ENCODE measurements around the gene ARL10. TPM values are rescaled to one million over a fixed set of nuclear protein-coding genes. Genes with fewer than 3 reads are reported as not detected.
A peak's percentile ranks its signal among the peaks of the same experiment; 100 is the strongest.

Gene ARL10
- total RNA-seq, 1 donor from 2014 or later: 6.0 TPM

DNA sequence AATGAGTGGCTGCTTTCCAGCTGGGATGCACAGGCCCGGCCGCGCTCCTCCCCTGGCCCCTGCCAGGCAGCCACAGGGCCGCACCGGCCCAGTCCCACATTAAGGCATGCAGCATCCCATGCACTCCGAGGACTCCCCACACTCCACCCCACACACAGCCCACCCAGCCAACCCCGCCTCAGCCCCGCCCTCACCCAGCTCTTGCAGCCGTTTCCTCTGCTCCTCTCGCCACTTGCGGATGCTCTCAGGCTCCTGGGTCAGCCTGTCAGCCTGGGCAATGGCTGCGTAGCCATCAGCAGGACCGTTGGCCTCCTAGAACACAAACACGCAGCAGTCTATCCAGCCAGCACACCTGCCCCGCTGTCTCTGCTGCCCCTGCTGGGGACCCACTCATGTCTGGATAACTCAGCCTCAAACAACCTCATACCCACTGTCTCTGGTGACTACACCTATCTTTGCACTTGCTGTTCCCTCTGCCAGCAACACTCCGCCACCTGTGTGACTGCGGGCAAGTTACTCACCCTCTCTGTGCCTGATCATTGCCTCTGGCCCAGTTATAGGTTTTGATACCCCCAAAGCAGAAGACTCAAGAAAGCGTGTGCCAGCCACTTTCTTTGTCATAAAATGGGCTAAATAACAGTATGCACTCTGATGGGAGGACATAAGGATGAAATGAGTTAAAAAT, 32.6 kb downstream of the ARL10 start:
- Histone ChIP-seq H3K27me3 (ENCODE audit: low read depth) (no peaks in the 10 kb centered on the region), H3K9me3 (replicated peaks) (no peaks in the 10 kb centered on the region), H3K4me1 (peaks cover 56% of the 10 kb centered on the region), H3K27ac (replicated peaks) (no peak overlapping the region), H3K36me3 (peaks cover 48% of the 10 kb centered on the region), H3K4me3 (no peak overlapping the region)
- no peak for TF ChIP-seq CTCF (IDR thresholded peaks at IDR 0.05; ENCODE audit: borderline replicate concordance)
- intact Hi-C loops (cut with micrococcal nuclease): no loop called here
- DNase-seq: no peak

DNA sequence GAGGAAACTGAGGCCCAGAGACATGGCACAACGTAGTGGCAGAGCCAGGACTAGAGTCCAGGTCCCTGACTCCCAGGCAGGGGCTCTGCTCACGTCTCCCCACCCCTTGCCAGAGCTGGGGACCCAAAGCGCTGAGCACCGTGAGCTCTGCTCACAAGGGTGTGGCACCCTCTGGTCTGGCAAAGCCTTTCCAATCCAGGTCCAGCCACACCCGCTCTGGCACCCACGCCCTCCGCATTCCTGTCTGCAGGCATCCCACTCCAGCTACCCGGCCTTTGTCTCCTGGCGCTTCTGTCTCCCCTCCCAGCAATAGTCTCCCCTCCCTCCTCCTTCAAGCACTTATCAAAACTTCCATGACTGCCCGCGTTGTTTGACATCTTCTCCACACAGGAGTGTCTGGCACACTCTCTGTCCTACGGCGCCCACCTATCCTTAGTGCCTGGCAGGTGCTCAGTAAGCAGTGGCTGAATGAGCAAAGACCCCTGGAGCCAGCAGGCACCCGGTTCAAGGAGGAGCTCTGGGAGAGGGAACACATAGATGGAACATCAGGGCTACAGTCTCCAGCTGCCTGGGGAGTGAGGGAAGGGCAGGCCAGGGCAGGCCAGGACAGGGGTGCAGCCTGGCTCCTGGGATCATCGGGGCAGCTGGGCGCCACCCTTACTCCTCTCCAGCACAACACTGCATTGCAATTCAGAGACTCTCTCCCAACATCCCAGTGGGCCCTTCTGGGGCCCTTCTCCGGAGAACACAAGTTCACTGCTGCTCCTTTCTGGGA, 35.3 kb downstream of the ARL10 start:
- intact Hi-C loops (cut with micrococcal nuclease): no loop called here
- Histone ChIP-seq H3K27me3 (ENCODE audit: low read depth) (no peaks in the 10 kb centered on the region), H3K36me3 (peaks cover 51% of the 10 kb centered on the region), H3K4me3 (no peak overlapping the region), H3K27ac (replicated peaks) (peak overlapping the region; percentile 82), H3K4me1 (peaks cover 54% of the 10 kb centered on the region), H3K9me3 (replicated peaks) (no peaks in the 10 kb centered on the region)
- TF ChIP-seq CTCF (IDR thresholded peaks at IDR 0.05; ENCODE audit: borderline replicate concordance): no peak
- DNase-seq: no peak

- Histone ChIP-seq H3K36me3 (peaks cover 55% of the 10 kb centered on the region), H3K27ac (replicated peaks) (peak overlapping the region; percentile 82), H3K4me3 (no peak overlapping the region), H3K9me3 (replicated peaks) (no peaks in the 10 kb centered on the region), H3K4me1 (peaks cover 48% of the 10 kb centered on the region), H3K27me3 (ENCODE audit: low read depth) (no peaks in the 10 kb centered on the region)
- no peak for DNase-seq
- intact Hi-C loops (cut with micrococcal nuclease): no loop called here
- no peak for TF ChIP-seq CTCF (IDR thresholded peaks at IDR 0.05; ENCODE audit: borderline replicate concordance)
These were observed 36.3 kb downstream of the ARL10 start for GRCh38 chr5:176401281-176402205.

DNA sequence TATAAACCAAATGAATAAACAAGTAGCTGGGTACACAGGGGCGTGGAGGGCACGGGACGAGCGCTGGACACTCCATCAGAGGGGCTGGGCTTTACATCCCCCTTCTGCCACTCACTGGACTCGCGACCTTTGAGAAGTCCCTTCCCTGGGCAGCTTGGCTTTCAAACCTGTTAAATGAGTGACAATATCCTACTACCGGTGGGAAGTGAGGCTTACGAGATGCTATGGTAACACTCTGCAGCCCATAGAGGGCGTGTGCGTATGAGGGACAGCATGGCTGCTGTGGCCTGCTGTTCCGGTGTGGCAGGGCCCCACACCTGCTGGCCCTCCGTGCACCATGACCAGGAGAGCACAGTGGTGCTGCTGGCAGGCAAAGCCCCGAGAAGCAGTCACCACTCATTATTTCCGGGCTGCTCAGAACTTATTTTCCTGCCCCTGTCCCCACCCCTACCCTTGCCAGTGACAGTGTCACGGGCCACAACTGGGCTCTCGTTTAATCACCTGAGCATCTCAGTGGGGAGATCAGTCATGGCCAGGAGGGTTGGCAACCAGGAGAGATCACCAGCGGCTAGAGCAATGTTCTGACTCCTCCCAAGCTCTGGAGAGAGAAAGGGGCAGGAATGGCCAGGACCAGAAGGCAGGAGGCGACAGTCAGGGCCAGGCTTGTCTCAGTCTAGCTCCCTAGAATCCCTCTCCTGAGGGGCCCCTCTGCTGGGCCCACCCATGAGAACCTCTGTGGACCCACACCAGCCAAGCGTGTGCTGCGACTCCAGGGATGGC, 40.6 kb downstream of the ARL10 start:
- DNase-seq: no peak
- Histone ChIP-seq H3K4me3 (no peak overlapping the region), H3K27ac (replicated peaks) (peak overlapping the region; percentile 79), H3K36me3 (peaks cover 57% of the 10 kb centered on the region), H3K4me1 (peaks cover 74% of the 10 kb centered on the region), H3K27me3 (ENCODE audit: low read depth) (no peaks in the 10 kb centered on the region), H3K9me3 (replicated peaks) (no peaks in the 10 kb centered on the region)
- intact Hi-C loops (cut with micrococcal nuclease): no loop called here
- TF ChIP-seq CTCF (IDR thresholded peaks at IDR 0.05; ENCODE audit: borderline replicate concordance): no peak
